ENCODE data around the gene RPL36A. TPM values are rescaled to one million over a fixed set of nuclear protein-coding genes. Genes with fewer than 3 reads are reported as not detected.

The RPL36A gene
- polyA plus RNA-seq, 1 of the 3 experiments (the other 2 are of a cell fraction): 3,417 TPM

- CTCF ChIA-PET: interaction anchor here (1.0 to 1.5 kb wide), 2 partner anchors 10 to 21 kb away, joined by 3 to 4 read pairs; no protein-coding TSS in a partner anchor
- H3K27me3 ChIP-seq (ENCODE audit: insufficient read depth): peaks cover 30% of the 10 kb centered on the region
- no peak for TF ChIP-seq CHD2 (IDR thresholded peaks at IDR 0.05; ENCODE audit: low read length, partially characterized antibody)
- TF ChIP-seq CTCF (IDR thresholded peaks at IDR 0.05): peak; percentile 56
- TF ChIP-seq ZBTB33 (IDR thresholded peaks at IDR 0.05; ENCODE audit: borderline replicate concordance, low read depth): no peak
- TF ChIP-seq PBX3 (IDR thresholded peaks at IDR 0.05): no peak
- TF ChIP-seq, protein P1, sequence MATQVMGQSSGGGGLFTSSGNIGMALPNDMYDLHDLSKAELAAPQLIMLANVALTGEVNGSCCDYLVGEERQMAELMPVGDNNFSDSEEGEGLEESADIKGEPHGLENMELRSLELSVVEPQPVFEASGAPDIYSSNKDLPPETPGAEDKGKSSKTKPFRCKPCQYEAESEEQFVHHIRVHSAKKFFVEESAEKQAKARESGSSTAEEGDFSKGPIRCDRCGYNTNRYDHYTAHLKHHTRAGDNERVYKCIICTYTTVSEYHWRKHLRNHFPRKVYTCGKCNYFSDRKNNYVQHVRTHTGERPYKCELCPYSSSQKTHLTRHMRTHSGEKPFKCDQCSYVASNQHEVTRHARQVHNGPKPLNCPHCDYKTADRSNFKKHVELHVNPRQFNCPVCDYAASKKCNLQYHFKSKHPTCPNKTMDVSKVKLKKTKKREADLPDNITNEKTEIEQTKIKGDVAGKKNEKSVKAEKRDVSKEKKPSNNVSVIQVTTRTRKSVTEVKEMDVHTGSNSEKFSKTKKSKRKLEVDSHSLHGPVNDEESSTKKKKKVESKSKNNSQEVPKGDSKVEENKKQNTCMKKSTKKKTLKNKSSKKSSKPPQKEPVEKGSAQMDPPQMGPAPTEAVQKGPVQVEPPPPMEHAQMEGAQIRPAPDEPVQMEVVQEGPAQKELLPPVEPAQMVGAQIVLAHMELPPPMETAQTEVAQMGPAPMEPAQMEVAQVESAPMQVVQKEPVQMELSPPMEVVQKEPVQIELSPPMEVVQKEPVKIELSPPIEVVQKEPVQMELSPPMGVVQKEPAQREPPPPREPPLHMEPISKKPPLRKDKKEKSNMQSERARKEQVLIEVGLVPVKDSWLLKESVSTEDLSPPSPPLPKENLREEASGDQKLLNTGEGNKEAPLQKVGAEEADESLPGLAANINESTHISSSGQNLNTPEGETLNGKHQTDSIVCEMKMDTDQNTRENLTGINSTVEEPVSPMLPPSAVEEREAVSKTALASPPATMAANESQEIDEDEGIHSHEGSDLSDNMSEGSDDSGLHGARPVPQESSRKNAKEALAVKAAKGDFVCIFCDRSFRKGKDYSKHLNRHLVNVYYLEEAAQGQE (IDR thresholded peaks at IDR 0.05; ENCODE audit: low read depth, low read length): no peak
- TF ChIP-seq USF2 (IDR thresholded peaks at IDR 0.05; ENCODE audit: borderline replicate concordance, low read depth, low read length): no peak
- no peak for TF ChIP-seq TAF1 (IDR thresholded peaks at IDR 0.05; ENCODE audit: borderline replicate concordance, low read depth, low read length)
- no peak for TF ChIP-seq FOSL2 (IDR thresholded peaks at IDR 0.05; ENCODE audit: borderline replicate concordance, low read depth)
- TF ChIP-seq SMC3 (IDR thresholded peaks at IDR 0.05; ENCODE audit: low read depth, low read length): no peak
- no peak overlapping the region for H3K9ac ChIP-seq
- no peak overlapping the region for H3K27ac ChIP-seq (ENCODE audit: low read depth in 2 of 2, low read length in 1 of 2)
- H3K79me2 ChIP-seq (ENCODE audit: insufficient read depth): no peaks in the 10 kb centered on the region
- DNase-seq: no peak
- POLR2A ChIA-PET: no interaction called here
- H4K20me1 ChIP-seq (ENCODE audit: insufficient read depth): no peaks in the 10 kb centered on the region
- no peaks in the 10 kb centered on the region for H3K9me3 ChIP-seq
- H3K9me2 ChIP-seq: no peaks in the 10 kb centered on the region
- no peak overlapping the region for H2AFZ ChIP-seq (ENCODE audit: low read depth)
- no peak overlapping the region for H3K4me3 ChIP-seq (ENCODE audit: low read depth in 2 of 2, low read length in 1 of 2)
- no peaks in the 10 kb centered on the region; a peak in 1 of 4 replicates for H3K4me1 ChIP-seq (ENCODE audit: control insufficient read depth in 1 of 2, insufficient read depth in 2 of 2, low read depth in 1 of 2, low read length in 1 of 2)
- no peaks in the 10 kb centered on the region for H3F3A ChIP-seq (replicated peaks; ENCODE audit: insufficient read depth)
- H3K36me3 ChIP-seq (replicated peaks in 1 of 2; ENCODE audit: control insufficient read depth in 1 of 2, insufficient read depth in 2 of 2, low read length in 1 of 2): no peaks in the 10 kb centered on the region
- 22% methylated on average over 5 of the region's 5 CpGs for WGBS (ENCODE audit: low lambda C conversion rate)
- no peak overlapping the region for H3K4me2 ChIP-seq
These were observed 33.5 kb upstream of the RPL36A start for GRCh38 chrX:101357166-101357795.

Measured in SK-N-SH (cell line).